SK-N-SH (cell line): ENCODE measurements around the gene C9orf50. TPM values are rescaled to one million over a fixed set of nuclear protein-coding genes. Genes with fewer than 3 reads are reported as not detected.

ENCODE experiments used
- CTCF ChIA-PET: fragments of 300-600, 350-600 bp; formaldehyde crosslinking; extraction: SDS; loops from one replicate; lab custom pipeline; 2021; lab: Yijun Ruan, JAX
- POLR2A ChIA-PET: fragments of 350-600 bp; sonication (Branson Sonifier 250); formaldehyde crosslinking; extraction: SDS; loops from one replicate; lab custom pipeline; 2020; ENCODE audit warnings: antibody characterized with exemption, inconsistent platforms; lab: Yijun Ruan, JAX
- DNase-seq: peaks from one replicate; pipeline ENCODE4 v3.0.0; 2012
- H2AFZ ChIP-seq: fragments of 200-600 bp; sonication (generic); 2 replicates; pipeline ENCODE4 v1.8.1; 2016; ENCODE audit warnings: antibody characterized with exemption, mild to moderate bottlenecking, low read depth
- H3F3A ChIP-seq: fragments of 200-600 bp; sonication (generic); replicated peaks from 2 replicates; pipeline ENCODE3; 2016; ENCODE audit warnings: antibody characterized with exemption, mild to moderate bottlenecking; ENCODE audit not compliant: insufficient read depth
- H3K27ac ChIP-seq, 2 experiments: fragments of 200-500 bp in 1 of 2; fragments of 200-600 bp in 1 of 2; sonication (Bioruptor generic) in 1 of 2; sonication (generic), shearing (Covaris generic) in 1 of 2; 2 replicates each; pipeline versions ENCODE4 v1.5.1 to v1.6.1; 2014 to 2016; ENCODE audit warnings: low read depth in 2 of 2, inconsistent platforms in 1 of 2, low read length in 1 of 2, mild to moderate bottlenecking in 1 of 2, mixed read lengths in 1 of 2
- H3K27me3 ChIP-seq: fragments of 200-600 bp; sonication (generic), shearing (Covaris generic); 2 replicates; pipeline ENCODE4 v1.6.1; 2016; ENCODE audit warnings: mixed run types; ENCODE audit not compliant: insufficient read depth
- H3K36me3 ChIP-seq, 2 experiments: fragments of 200-500 bp in 1 of 2; fragments of 200-600 bp in 1 of 2; sonication (Bioruptor generic) in 1 of 2; sonication (generic) in 1 of 2; replicated peaks in 1 of 2; 2 replicates each; pipeline versions ENCODE3 to v1.5.1; 2014 to 2016; ENCODE audit warnings: low read length in 1 of 2, mild to moderate bottlenecking in 1 of 2; ENCODE audit not compliant: insufficient read depth in 2 of 2, control insufficient read depth in 1 of 2
- H3K4me1 ChIP-seq, 2 experiments: fragments of 200-500 bp in 1 of 2; fragments of 200-600 bp in 1 of 2; sonication (Bioruptor generic) in 1 of 2; sonication (generic), shearing (Covaris generic) in 1 of 2; 2 replicates each; pipeline versions ENCODE4 v1.5.1 to v1.6.1; 2014 to 2016; ENCODE audit warnings: low read depth in 1 of 2, low read length in 1 of 2, mixed run types in 1 of 2; ENCODE audit not compliant: insufficient read depth in 2 of 2, control insufficient read depth in 1 of 2
- H3K4me2 ChIP-seq: fragments of 200-600 bp; sonication (generic), shearing (Covaris generic); 2 replicates; pipeline ENCODE4 v1.6.1; 2017; ENCODE audit warnings: mixed run types
- H3K4me3 ChIP-seq, 2 experiments: fragments of 200-500 bp in 1 of 2; fragments of 200-600 bp in 1 of 2; sonication (Bioruptor generic) in 1 of 2; sonication (generic), shearing (Covaris generic) in 1 of 2; 2 replicates each; pipeline versions ENCODE4 v1.5.1 to v1.8.1; 2014 to 2016; ENCODE audit warnings: low read depth in 2 of 2, inconsistent platforms in 1 of 2, low read length in 1 of 2, mild to moderate bottlenecking in 1 of 2, mixed read lengths in 1 of 2, moderate library complexity in 1 of 2
- H3K79me2 ChIP-seq: fragments of 200-600 bp; sonication (generic); 2 replicates; pipeline ENCODE4 v1.8.1; 2017; ENCODE audit warnings: mild to moderate bottlenecking; ENCODE audit not compliant: insufficient read depth
- H3K9ac ChIP-seq: fragments of 200-600 bp; sonication (generic); 2 replicates; pipeline ENCODE4 v1.6.1; 2017; ENCODE audit warnings: mixed run types
- H3K9me2 ChIP-seq: fragments of 200-600 bp; sonication (generic); 2 replicates; pipeline ENCODE4 v1.6.1; 2017; ENCODE audit warnings: mixed run types
- H3K9me3 ChIP-seq: fragments of 200-600 bp; sonication (generic); 2 replicates; pipeline ENCODE4 v1.6.1; 2017; ENCODE audit warnings: mixed run types, mild to moderate bottlenecking, moderate library complexity
- H4K20me1 ChIP-seq: fragments of 200-600 bp; sonication (generic); 2 replicates; pipeline ENCODE4 v1.6.1; 2017; ENCODE audit warnings: mild to moderate bottlenecking, mixed run types; ENCODE audit not compliant: insufficient read depth
- ELF1 ChIP-seq: IDR thresholded peaks from 2 replicates; pipeline ENCODE4 v1.4.0; 2012
- FOSL2 ChIP-seq: IDR thresholded peaks from 2 replicates; pipeline ENCODE4 v1.4.0; 2012; ENCODE audit warnings: low read depth, mild to moderate bottlenecking, moderate library complexity, borderline replicate concordance
- GABPA ChIP-seq: IDR thresholded peaks from 2 replicates; pipeline ENCODE4 v1.4.0; 2012; ENCODE audit warnings: low read depth, mild to moderate bottlenecking
- GATA2 ChIP-seq: sonication (generic); formaldehyde crosslinking; IDR thresholded peaks from 2 replicates; pipeline ENCODE4 v1.5.0; 2020; ENCODE audit warnings: mild to moderate bottlenecking, missing genetic modification reagents
- MXI1 ChIP-seq: IDR thresholded peaks from 2 replicates; pipeline ENCODE4 v1.6.1; 2012; ENCODE audit warnings: mild to moderate bottlenecking, low read depth, low read length, improper control_type of control experiment
- POLR2AphosphoS5 ChIP-seq: IDR thresholded peaks from 2 replicates; pipeline ENCODE4 v1.6.1; 2012; ENCODE audit warnings: low read depth, low read length
- RAD21 ChIP-seq: IDR thresholded peaks from 2 replicates; pipeline ENCODE4 v1.6.1; 2012; ENCODE audit warnings: mild to moderate bottlenecking, low read length
- RFX5 ChIP-seq: IDR thresholded peaks from 2 replicates; pipeline ENCODE4 v1.6.1; 2012; ENCODE audit warnings: mild to moderate bottlenecking, improper control_type of control experiment, low read length
- RXRA ChIP-seq: IDR thresholded peaks from 2 replicates; pipeline ENCODE4 v1.4.0; 2012; ENCODE audit warnings: low read depth, mild to moderate bottlenecking, borderline replicate concordance
- SIN3A ChIP-seq: IDR thresholded peaks from 2 replicates; pipeline ENCODE4 v1.6.1; 2012; ENCODE audit warnings: low read depth, mild to moderate bottlenecking, low read length, moderate library complexity, borderline replicate concordance
- WGBS: methylation state at CpG from one replicate; pipeline ENCODE4 v1.1.6; 2017; ENCODE audit warnings: low lambda C conversion rate; 5-methylcytosine and 5-hydroxymethylcytosine counted together
- polyA plus RNA-seq, 3 experiments: library from polyadenylated mRNA; depleted of rRNA; stranded (reverse); fragments of >200 nt; gene quantifications; 2 replicates each; pipeline ENCODE4 v1.2.3, GENCODE V29; 2012
- TF ChIP-seq, protein P1 (sequence below): IDR thresholded peaks from 2 replicates; pipeline ENCODE4; 2012
- TF ChIP-seq, protein P2 (sequence below): fragments of 150-350 bp; IDR thresholded peaks from 2 replicates; pipeline ENCODE4 v1.6.1; 2017; ENCODE audit warnings: antibody characterized with exemption, low read length, low read depth, borderline replicate concordance
- TF ChIP-seq, protein P3 (sequence below): fragments of 150-350 bp; IDR thresholded peaks from 2 replicates; pipeline ENCODE4 v1.6.1; 2016; ENCODE audit warnings: mild to moderate bottlenecking, low read depth, low read length
- TF ChIP-seq, protein P4 (sequence below): fragments of 200-600 bp; sonication (generic); IDR thresholded peaks from 2 replicates; pipeline ENCODE4 v1.6.1; 2017; ENCODE audit warnings: antibody characterized with exemption, mild to moderate bottlenecking, moderate library complexity

Gene C9orf50
- polyA plus RNA-seq, 1 of the 3 experiments (the other 2 are of a cell fraction) = 0.30 TPM

DNA sequence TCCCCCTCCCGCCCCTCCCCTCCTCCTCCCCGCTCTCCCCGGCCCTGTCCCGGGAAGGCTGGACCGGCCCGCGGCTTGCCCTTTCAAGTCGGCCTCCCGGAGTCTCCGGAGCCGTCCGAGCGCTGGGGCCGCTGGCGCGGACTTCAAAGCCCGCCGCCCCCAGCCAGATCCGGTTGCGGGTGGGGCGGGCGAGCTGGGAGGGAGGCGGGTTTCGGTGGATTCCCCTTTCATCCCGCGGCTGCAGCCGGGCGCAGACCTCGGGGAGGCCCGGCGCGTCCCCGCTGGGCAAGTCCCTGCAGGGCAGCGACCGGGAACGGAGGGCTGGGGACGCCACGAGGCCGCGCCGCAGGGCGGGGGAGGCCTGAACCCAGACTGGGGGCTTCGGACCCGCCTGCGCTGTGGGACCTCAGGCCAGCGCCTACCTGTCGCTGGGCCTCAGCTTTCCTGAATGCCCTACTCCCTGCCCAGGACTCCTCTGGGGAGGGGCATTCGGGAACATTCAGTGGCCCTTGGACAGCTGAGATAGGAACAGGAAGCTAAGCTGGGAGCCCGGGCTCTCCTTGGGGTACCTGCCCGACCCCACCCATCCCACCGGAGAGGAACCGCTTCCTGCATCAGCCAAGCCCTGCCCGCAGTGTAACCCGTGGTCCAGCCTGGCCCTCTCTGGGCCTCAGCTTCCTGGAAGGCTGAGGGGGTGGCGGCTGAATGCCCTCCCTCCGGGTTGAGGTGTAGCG lies 23.4 kb downstream of the C9orf50 start:
- H3K4me2 ChIP-seq = no peak overlapping the region; the same call in 1 of the 2 replicates
- TF ChIP-seq RFX5 = no peak
- TF ChIP-seq MXI1 = no peak
- no peak for TF ChIP-seq RXRA
- no peak for TF ChIP-seq FOSL2
- no peak for TF ChIP-seq RAD21
- no peak for TF ChIP-seq POLR2AphosphoS5
- no peak for TF ChIP-seq GATA2 (CRISPR knock-in tag)
- TF ChIP-seq, protein P1, sequence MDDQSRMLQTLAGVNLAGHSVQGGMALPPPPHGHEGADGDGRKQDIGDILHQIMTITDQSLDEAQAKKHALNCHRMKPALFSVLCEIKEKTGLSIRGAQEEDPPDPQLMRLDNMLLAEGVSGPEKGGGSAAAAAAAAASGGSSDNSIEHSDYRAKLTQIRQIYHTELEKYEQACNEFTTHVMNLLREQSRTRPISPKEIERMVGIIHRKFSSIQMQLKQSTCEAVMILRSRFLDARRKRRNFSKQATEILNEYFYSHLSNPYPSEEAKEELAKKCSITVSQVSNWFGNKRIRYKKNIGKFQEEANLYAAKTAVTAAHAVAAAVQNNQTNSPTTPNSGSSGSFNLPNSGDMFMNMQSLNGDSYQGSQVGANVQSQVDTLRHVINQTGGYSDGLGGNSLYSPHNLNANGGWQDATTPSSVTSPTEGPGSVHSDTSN = no peak
- TF ChIP-seq SIN3A = no peak
- TF ChIP-seq, protein P2, sequence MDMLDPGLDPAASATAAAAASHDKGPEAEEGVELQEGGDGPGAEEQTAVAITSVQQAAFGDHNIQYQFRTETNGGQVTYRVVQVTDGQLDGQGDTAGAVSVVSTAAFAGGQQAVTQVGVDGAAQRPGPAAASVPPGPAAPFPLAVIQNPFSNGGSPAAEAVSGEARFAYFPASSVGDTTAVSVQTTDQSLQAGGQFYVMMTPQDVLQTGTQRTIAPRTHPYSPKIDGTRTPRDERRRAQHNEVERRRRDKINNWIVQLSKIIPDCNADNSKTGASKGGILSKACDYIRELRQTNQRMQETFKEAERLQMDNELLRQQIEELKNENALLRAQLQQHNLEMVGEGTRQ = no peak
- TF ChIP-seq, protein P3, sequence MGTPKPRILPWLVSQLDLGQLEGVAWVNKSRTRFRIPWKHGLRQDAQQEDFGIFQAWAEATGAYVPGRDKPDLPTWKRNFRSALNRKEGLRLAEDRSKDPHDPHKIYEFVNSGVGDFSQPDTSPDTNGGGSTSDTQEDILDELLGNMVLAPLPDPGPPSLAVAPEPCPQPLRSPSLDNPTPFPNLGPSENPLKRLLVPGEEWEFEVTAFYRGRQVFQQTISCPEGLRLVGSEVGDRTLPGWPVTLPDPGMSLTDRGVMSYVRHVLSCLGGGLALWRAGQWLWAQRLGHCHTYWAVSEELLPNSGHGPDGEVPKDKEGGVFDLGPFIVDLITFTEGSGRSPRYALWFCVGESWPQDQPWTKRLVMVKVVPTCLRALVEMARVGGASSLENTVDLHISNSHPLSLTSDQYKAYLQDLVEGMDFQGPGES = no peak
- TF ChIP-seq GABPA = no peak
- TF ChIP-seq, protein P4, sequence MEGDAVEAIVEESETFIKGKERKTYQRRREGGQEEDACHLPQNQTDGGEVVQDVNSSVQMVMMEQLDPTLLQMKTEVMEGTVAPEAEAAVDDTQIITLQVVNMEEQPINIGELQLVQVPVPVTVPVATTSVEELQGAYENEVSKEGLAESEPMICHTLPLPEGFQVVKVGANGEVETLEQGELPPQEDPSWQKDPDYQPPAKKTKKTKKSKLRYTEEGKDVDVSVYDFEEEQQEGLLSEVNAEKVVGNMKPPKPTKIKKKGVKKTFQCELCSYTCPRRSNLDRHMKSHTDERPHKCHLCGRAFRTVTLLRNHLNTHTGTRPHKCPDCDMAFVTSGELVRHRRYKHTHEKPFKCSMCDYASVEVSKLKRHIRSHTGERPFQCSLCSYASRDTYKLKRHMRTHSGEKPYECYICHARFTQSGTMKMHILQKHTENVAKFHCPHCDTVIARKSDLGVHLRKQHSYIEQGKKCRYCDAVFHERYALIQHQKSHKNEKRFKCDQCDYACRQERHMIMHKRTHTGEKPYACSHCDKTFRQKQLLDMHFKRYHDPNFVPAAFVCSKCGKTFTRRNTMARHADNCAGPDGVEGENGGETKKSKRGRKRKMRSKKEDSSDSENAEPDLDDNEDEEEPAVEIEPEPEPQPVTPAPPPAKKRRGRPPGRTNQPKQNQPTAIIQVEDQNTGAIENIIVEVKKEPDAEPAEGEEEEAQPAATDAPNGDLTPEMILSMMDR = no peak
- no peak for TF ChIP-seq ELF1
- TF ChIP-seq, all 33 proteins: peak for 0
- ChIA-PET POLR2A (interaction anchor here (0.6 to 1.9 kb wide), 10 partner anchors 11 to 459 kb away, joined by 3 to 13 read pairs (median 3); no protein-coding TSS in a partner anchor), CTCF (interaction anchor here (1.1 to 2.2 kb wide), 6 partner anchors 9 to 458 kb away, joined by 3 to 8 read pairs (median 6); no protein-coding TSS in a partner anchor)
- no peaks in the 10 kb centered on the region for H3K27me3 ChIP-seq
- peak overlapping the region; percentile 35; the same call in 1 of the 2 replicates for H2AFZ ChIP-seq
- peak overlapping the region; percentile 8; the same call in 1 of the 2 replicates for H3K9ac ChIP-seq
- no peaks in the 10 kb centered on the region for H3F3A ChIP-seq
- DNase-seq = peak; percentile 70
- no peak overlapping the region; a peak in 1 of 4 replicates for H3K27ac ChIP-seq
- H3K36me3 ChIP-seq = no peaks in the 10 kb centered on the region
- no peaks in the 10 kb centered on the region for H3K79me2 ChIP-seq
- no peaks in the 10 kb centered on the region for H4K20me1 ChIP-seq
- no peaks in the 10 kb centered on the region for H3K9me2 ChIP-seq
- H3K4me1 ChIP-seq = peaks cover 0 to 6% of the 10 kb centered on the region in 2 experiments; a peak in 2 of 4 replicates
- WGBS = 49% methylated on average over 23 of the region's 57 CpGs
- H3K9me3 ChIP-seq = no peaks in the 10 kb centered on the region
- H3K4me3 ChIP-seq = peak overlapping the region in 1 of 2 experiments; percentile 35; a peak in 2 of 4 replicates
